H1 (cell line): ENCODE data around the gene UBAP2.

Source experiments
- BACH1 ChIP-seq: IDR thresholded peaks from 2 replicates; pipeline ENCODE4 v1.6.1; 2012; ENCODE audit warnings: low read length, improper control_type of control experiment
- CHD2 ChIP-seq: IDR thresholded peaks from 2 replicates; pipeline ENCODE4 v1.6.1; 2012; ENCODE audit warnings: low read length, improper control_type of control experiment
- EP300 ChIP-seq, 2 experiments: IDR thresholded peaks; 1 replicate in 1 of 2; 2 replicates in 1 of 2; pipeline ENCODE4 v1.6.1; 2011 to 2012; ENCODE audit warnings: low read depth in 2 of 2, low read length in 2 of 2, mild to moderate bottlenecking in 2 of 2, borderline replicate concordance in 1 of 2, inconsistent platforms in 1 of 2, moderate library complexity in 1 of 2
- FOSL1 ChIP-seq: IDR thresholded peaks from 2 replicates; pipeline ENCODE4 v1.6.1; 2011; ENCODE audit warnings: mild to moderate bottlenecking, low read depth, low read length, moderate library complexity; ENCODE audit not compliant: insufficient read depth
- POLR2A ChIP-seq, 2 experiments: IDR thresholded peaks; 1 replicate in 1 of 2; 2 replicates in 1 of 2; pipeline ENCODE4 v1.6.1; 2011; ENCODE audit warnings: low read depth in 2 of 2, low read length in 2 of 2, mild to moderate bottlenecking in 2 of 2; ENCODE audit errors: control extremely low read depth in 1 of 2
- RAD21 ChIP-seq, 2 experiments: IDR thresholded peaks in 1 of 2; conservative IDR thresholded peaks in 1 of 2; 2 replicates each; pipeline ENCODE4 v1.6.1; 2011; ENCODE audit warnings: low read depth in 2 of 2, low read length in 2 of 2, improper control_type of control experiment in 1 of 2, inconsistent platforms in 1 of 2, mild to moderate bottlenecking in 1 of 2, moderate library complexity in 1 of 2
- SAP30 ChIP-seq: fragments of 300-600 bp; sonication (generic); IDR thresholded peaks from 2 replicates; pipeline ENCODE4 v1.7.1; 2012; ENCODE audit warnings: low read length, moderate library complexity, mild to moderate bottlenecking, inconsistent platforms; ENCODE audit not compliant: insufficient read depth, insufficient replicate concordance
- SIN3A ChIP-seq, 2 experiments: IDR thresholded peaks in 1 of 2; conservative IDR thresholded peaks in 1 of 2; 2 replicates each; pipeline ENCODE4 v1.6.1; 2011 to 2012; ENCODE audit warnings: low read length in 2 of 2, improper control_type of control experiment in 1 of 2, low read depth in 1 of 2, mild to moderate bottlenecking in 1 of 2
- YY1 ChIP-seq: IDR thresholded peaks from 2 replicates; pipeline ENCODE4 v1.6.1; 2011; ENCODE audit warnings: low read depth, mild to moderate bottlenecking, low read length
- ZNF274 ChIP-seq: IDR thresholded peaks from 2 replicates; pipeline ENCODE4 v1.7.0; 2012; ENCODE audit warnings: low read length, borderline replicate concordance; ENCODE audit errors: extremely low read depth
- TF ChIP-seq, protein P1 (sequence below), 3 experiments: IDR thresholded peaks; 1 replicate in 2 of 3; 2 replicates in 1 of 3; pipeline versions ENCODE4 v1.5.1 to v1.6.1; 2011; ENCODE audit warnings: low read length in 3 of 3, mild to moderate bottlenecking in 3 of 3, inconsistent platforms in 2 of 3, low read depth in 1 of 3, moderate library complexity in 1 of 3; ENCODE audit not compliant: insufficient read depth in 1 of 3; ENCODE audit errors: control extremely low read depth in 1 of 3
- TF ChIP-seq, protein P2 (sequence below): IDR thresholded peaks from 2 replicates; pipeline ENCODE4 v1.6.1; 2012; ENCODE audit warnings: inconsistent platforms

GRCh38 chr9:33880211-33881089 lies 168.2 kb downstream of the UBAP2 start:
- TF ChIP-seq ZNF274 (no peak), CHD2 (no peak), POLR2A (IDR thresholded peaks at IDR 0.05; ENCODE audit: control extremely low read depth in 1 of 2, low read depth in 2 of 2, low read length in 2 of 2) (no peak), YY1 (no peak), SIN3A (conservative IDR thresholded peaks at IDR 0.05 in 1 of 2, IDR thresholded peaks at IDR 0.05 in 1 of 2; ENCODE audit: low read depth in 1 of 2, low read length in 2 of 2) (no peak), FOSL1 (no peak), BACH1 (no peak), SAP30 (no peak), EP300 (IDR thresholded peaks at IDR 0.05; ENCODE audit: borderline replicate concordance in 1 of 2, low read depth in 2 of 2, low read length in 2 of 2) (no peak), RAD21 (IDR thresholded peaks at IDR 0.05 in 1 of 2, conservative IDR thresholded peaks at IDR 0.05 in 1 of 2; ENCODE audit: low read depth in 2 of 2, low read length in 2 of 2) (no peak)
- TF ChIP-seq, protein P1, sequence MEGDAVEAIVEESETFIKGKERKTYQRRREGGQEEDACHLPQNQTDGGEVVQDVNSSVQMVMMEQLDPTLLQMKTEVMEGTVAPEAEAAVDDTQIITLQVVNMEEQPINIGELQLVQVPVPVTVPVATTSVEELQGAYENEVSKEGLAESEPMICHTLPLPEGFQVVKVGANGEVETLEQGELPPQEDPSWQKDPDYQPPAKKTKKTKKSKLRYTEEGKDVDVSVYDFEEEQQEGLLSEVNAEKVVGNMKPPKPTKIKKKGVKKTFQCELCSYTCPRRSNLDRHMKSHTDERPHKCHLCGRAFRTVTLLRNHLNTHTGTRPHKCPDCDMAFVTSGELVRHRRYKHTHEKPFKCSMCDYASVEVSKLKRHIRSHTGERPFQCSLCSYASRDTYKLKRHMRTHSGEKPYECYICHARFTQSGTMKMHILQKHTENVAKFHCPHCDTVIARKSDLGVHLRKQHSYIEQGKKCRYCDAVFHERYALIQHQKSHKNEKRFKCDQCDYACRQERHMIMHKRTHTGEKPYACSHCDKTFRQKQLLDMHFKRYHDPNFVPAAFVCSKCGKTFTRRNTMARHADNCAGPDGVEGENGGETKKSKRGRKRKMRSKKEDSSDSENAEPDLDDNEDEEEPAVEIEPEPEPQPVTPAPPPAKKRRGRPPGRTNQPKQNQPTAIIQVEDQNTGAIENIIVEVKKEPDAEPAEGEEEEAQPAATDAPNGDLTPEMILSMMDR (IDR thresholded peaks at IDR 0.05; ENCODE audit: control extremely low read depth in 1 of 3, insufficient read depth in 1 of 3, low read depth in 1 of 3, low read length in 3 of 3): no peak
- TF ChIP-seq, protein P2, sequence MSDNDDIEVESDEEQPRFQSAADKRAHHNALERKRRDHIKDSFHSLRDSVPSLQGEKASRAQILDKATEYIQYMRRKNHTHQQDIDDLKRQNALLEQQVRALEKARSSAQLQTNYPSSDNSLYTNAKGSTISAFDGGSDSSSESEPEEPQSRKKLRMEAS: no peak
